Endothelial cell (in vitro differentiated cells): ENCODE data around the gene SH3PXD2A. TPM values are rescaled to one million over a fixed set of nuclear protein-coding genes. Genes with fewer than 3 reads are reported as not detected.
A peak's percentile ranks its signal among the peaks of the same experiment; 100 is the strongest.

ENCODE experiments used
- DNase-seq: peaks from one replicate; pipeline ENCODE4 v3.0.0; 2021; ENCODE audit warnings: low spot score
- H3K27ac Mint-ChIP-seq: one replicate; pipeline ENCODE4 v1.8.0; 2021; ENCODE audit warnings: mixed read lengths, inconsistent platforms; ENCODE audit not compliant: unreplicated experiment
- H3K27me3 Mint-ChIP-seq: one replicate; pipeline ENCODE4 v1.8.0; 2021; ENCODE audit warnings: mild to moderate bottlenecking, moderate library complexity, mixed read lengths, inconsistent platforms; ENCODE audit not compliant: unreplicated experiment
- H3K36me3 Mint-ChIP-seq: one replicate; pipeline ENCODE4 v1.8.0; 2021; ENCODE audit warnings: mild to moderate bottlenecking, low read depth, mixed read lengths, inconsistent platforms; ENCODE audit not compliant: unreplicated experiment
- H3K4me1 Mint-ChIP-seq: one replicate; pipeline ENCODE4 v1.8.0; 2021; ENCODE audit warnings: mild to moderate bottlenecking, mixed read lengths, inconsistent platforms; ENCODE audit not compliant: unreplicated experiment
- H3K4me3 Mint-ChIP-seq: one replicate; pipeline ENCODE4 v1.8.0; 2021; ENCODE audit warnings: mild to moderate bottlenecking, mixed read lengths, inconsistent platforms; ENCODE audit not compliant: unreplicated experiment
- H3K9me3 Mint-ChIP-seq: one replicate; pipeline ENCODE4 v1.8.0; 2021; ENCODE audit warnings: mixed read lengths, inconsistent platforms; ENCODE audit not compliant: unreplicated experiment
- total RNA-seq: library from RNA; stranded (reverse); fragmentation: NEBNext Ultra II Directional; extraction: Animal tissue kit (Norgen Biotek cat#: 25700); gene quantifications from one replicate; pipeline ENCODE4 v1.2.1, GENCODE V29; 2021; ENCODE audit not compliant: unreplicated experiment
- TF ChIP-seq, protein P1 (sequence below): fragments of 200-600 bp; sonication (generic); IDR thresholded peaks from one replicate; pipeline ENCODE4 v1.5.0; 2021; ENCODE audit warnings: antibody characterized with exemption; ENCODE audit not compliant: unreplicated experiment

SH3PXD2A gene
- total RNA-seq, 1 donor from 2014 or later = 59.9 TPM

DNA sequence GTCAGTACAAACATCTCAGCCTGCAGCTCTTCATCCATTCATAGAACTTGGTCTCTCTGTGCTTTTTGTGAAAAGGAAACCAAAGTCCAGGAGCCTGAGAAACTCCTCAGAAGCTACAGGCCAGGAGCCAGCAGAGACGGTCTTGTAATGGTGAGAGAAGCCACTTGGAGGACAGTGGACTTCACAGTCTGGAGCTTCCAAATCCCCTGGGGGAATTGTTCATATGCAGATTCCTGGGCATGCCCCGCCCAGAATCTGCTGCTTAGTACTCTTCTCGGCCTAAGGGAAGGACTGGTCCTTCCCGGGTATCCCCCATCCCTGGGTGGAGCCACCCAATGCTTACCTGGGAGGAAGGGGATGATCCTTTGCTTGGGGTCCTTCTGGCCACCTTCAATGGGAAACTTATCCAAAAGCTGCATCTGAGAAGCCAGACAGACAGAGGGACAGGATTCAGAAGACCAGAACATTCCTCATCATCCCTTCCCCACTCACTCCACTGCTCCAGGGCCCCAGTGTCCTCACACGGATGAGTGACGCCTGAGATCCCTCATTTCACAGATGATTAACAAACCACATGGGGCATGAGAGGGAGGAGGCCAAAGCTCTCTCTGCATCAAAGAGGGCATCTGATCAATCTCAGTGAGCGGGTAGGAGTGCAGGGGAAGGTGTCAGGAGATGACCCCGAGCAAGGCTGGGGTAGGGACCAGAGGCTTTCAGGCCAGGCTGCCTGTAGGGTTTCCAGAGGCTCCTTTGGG, 88.4 kb downstream of the SH3PXD2A start:
- H3K4me1 Mint-ChIP-seq = peaks cover 69% of the 10 kb centered on the region

DNA sequence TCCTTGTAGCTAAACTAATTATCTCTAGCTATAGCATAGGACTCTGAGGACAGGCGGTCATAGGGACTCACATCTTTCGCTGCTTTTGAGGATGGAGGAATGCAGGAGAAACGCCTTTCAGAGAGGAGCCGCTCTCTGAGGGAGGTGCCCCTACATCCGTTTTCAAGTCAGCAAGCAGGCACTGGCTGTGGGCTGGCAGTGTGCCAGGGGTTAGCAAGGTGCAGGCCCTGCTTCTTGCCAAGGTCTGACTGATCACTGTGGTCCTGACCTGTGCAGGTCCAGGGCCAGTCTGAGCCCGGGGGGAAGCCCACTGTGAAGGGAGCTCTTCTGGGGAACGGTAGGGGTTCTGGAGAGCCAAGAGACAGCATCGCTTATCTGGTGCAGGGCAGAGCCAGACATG, 89.4 kb downstream of the SH3PXD2A start:
- H3K4me1 Mint-ChIP-seq = peaks cover 66% of the 10 kb centered on the region
- peaks cover 10% of the 10 kb centered on the region for H3K27me3 Mint-ChIP-seq
- no peaks in the 10 kb centered on the region for H3K9me3 Mint-ChIP-seq
- no peak for DNase-seq
- peaks cover 26% of the 10 kb centered on the region for H3K36me3 Mint-ChIP-seq
- H3K4me3 Mint-ChIP-seq = no peak overlapping the region
- no peak overlapping the region for H3K27ac Mint-ChIP-seq
- TF ChIP-seq, protein P1, sequence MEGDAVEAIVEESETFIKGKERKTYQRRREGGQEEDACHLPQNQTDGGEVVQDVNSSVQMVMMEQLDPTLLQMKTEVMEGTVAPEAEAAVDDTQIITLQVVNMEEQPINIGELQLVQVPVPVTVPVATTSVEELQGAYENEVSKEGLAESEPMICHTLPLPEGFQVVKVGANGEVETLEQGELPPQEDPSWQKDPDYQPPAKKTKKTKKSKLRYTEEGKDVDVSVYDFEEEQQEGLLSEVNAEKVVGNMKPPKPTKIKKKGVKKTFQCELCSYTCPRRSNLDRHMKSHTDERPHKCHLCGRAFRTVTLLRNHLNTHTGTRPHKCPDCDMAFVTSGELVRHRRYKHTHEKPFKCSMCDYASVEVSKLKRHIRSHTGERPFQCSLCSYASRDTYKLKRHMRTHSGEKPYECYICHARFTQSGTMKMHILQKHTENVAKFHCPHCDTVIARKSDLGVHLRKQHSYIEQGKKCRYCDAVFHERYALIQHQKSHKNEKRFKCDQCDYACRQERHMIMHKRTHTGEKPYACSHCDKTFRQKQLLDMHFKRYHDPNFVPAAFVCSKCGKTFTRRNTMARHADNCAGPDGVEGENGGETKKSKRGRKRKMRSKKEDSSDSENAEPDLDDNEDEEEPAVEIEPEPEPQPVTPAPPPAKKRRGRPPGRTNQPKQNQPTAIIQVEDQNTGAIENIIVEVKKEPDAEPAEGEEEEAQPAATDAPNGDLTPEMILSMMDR = no peak

More for the DNA sequence above, 88.4 kb downstream of the SH3PXD2A start:
- no peaks in the 10 kb centered on the region for H3K9me3 Mint-ChIP-seq
- H3K27me3 Mint-ChIP-seq = peaks cover 12% of the 10 kb centered on the region
- peak overlapping the region; percentile 78 for H3K27ac Mint-ChIP-seq
- peaks cover 26% of the 10 kb centered on the region for H3K36me3 Mint-ChIP-seq
- TF ChIP-seq, protein P1 = no peak
- DNase-seq = no peak
- H3K4me3 Mint-ChIP-seq = peak overlapping the region; percentile 34

DNA sequence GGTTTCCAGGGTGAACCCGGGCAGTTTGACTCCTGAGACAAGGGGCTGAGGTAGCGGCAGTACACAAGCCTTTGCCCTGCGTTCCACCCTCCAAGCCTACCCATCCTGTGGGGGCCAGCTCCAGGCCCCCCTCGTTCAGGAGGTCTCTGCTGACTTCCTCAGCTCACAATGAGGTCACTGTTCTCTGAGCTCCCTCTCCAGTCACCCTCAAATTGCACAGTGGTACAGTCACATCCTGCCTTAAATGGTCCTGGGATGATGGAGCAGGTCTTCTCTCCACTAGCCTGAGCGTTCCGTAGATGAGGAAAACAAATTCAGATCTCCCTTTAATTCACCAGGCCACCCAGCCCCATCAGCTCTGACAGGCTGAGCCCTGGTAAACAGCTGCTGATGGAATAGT, 90.2 kb downstream of the SH3PXD2A start:
- Mint-ChIP-seq H3K27me3 (peaks cover 7% of the 10 kb centered on the region), H3K4me1 (peaks cover 69% of the 10 kb centered on the region), H3K9me3 (no peaks in the 10 kb centered on the region), H3K36me3 (peaks cover 26% of the 10 kb centered on the region), H3K27ac (peak overlapping the region; percentile 70), H3K4me3 (peak overlapping the region; percentile 31)
- DNase-seq = no peak
- TF ChIP-seq, protein P1 = no peak

DNA sequence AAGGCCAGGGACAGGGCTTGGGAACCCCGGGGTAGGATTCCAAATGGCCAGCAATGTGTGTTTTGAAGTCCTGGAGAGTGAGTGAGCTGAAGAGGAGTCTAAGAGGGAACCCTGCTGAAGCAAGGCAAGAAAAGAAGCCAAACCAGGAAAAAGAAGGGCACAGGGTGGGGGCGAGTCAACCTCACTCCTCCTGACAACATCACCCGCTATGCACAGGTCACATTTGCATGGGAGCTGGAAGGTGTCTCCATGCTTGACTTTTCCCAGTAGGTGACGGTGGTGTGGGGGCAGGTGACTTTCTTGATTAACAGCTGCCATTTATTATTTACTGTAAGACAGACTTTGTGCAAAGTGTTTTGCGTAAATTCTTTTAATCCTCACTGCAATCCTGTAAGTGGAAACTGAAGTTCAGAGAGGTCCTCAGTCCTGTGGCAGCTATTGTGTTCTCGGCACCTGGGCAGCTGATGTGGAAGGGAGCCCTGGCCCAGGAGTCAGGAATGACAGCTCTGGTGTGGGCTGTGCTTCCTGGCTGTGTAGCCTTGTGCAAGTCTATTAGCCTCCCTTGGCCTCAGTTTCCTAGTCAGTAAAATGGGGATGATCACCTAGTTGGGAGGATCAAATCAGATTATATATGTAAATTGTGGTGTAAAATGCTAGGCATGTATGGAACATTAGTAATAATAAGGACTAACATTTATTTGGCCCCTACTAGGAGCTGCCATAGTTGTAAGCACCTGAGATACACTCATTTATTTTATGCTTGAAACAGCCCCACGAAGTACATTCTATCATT, 90.9 kb downstream of the SH3PXD2A start:
- peak overlapping the region; percentile 95 for H3K27ac Mint-ChIP-seq
- peaks cover 74% of the 10 kb centered on the region for H3K4me1 Mint-ChIP-seq
- peaks cover 7% of the 10 kb centered on the region for H3K27me3 Mint-ChIP-seq
- no peaks in the 10 kb centered on the region for H3K9me3 Mint-ChIP-seq
- TF ChIP-seq, protein P1 = no peak
- H3K36me3 Mint-ChIP-seq = peaks cover 26% of the 10 kb centered on the region
- DNase-seq = no peak
- H3K4me3 Mint-ChIP-seq = peak overlapping the region; percentile 57
